Endothelial cell of umbilical vein (primary cell): ENCODE measurements around the gene DENND1C.

ENCODE experiments used
- CTCF ChIP-seq, 2 donors: IDR thresholded peaks; 1 replicate in 1 of 2; 2 replicates in 1 of 2; pipeline ENCODE4 v1.5.1; 2011; ENCODE audit warnings: low read length in 2 of 2, mild to moderate bottlenecking in 2 of 2, moderate library complexity in 2 of 2, control low read depth in 1 of 2, inconsistent platforms in 1 of 2, low read depth in 1 of 2; ENCODE audit not compliant: insufficient read depth in 1 of 2; ENCODE audit errors: extremely low read depth in 1 of 2
- EZH2 ChIP-seq: IDR thresholded peaks from 2 replicates; pipeline ENCODE4 v1.6.1; 2012; ENCODE audit warnings: borderline replicate concordance, low read depth, mild to moderate bottlenecking, moderate library complexity, low read length, inconsistent platforms; ENCODE audit not compliant: severe bottlenecking
- GATA2 ChIP-seq: IDR thresholded peaks from 2 replicates; pipeline ENCODE4 v1.7.0; 2011; ENCODE audit warnings: low read depth, mild to moderate bottlenecking, moderate library complexity, mixed read lengths, low read length; ENCODE audit not compliant: insufficient read length, insufficient read depth
- MAX ChIP-seq: IDR thresholded peaks from 2 replicates; pipeline ENCODE4 v1.6.1; 2011; ENCODE audit not compliant: insufficient read depth, insufficient read length
- MYC ChIP-seq: IDR thresholded peaks from one replicate; pipeline ENCODE4 v1.6.1; 2011; ENCODE audit warnings: mild to moderate bottlenecking, low read depth, low read length
- POLR2A ChIP-seq: IDR thresholded peaks from 2 replicates; pipeline ENCODE4 v1.6.1; 2012; ENCODE audit warnings: low read depth, mild to moderate bottlenecking, control low read depth, low read length
- POLR2AphosphoS5 ChIP-seq: IDR thresholded peaks from 2 replicates; pipeline ENCODE4 v1.6.1; 2012; ENCODE audit warnings: low read depth, mild to moderate bottlenecking, control low read depth, low read length, moderate library complexity; ENCODE audit not compliant: insufficient read depth

- TF ChIP-seq POLR2A (no peak), CTCF (IDR thresholded peaks at IDR 0.05; ENCODE audit: extremely low read depth in 1 of 2, insufficient read depth in 1 of 2, low read depth in 1 of 2, low read length in 2 of 2) (no peak), MYC (no peak), POLR2AphosphoS5 (no peak), EZH2 (no peak), GATA2 (no peak), MAX (no peak)
These were observed 33.4 kb upstream of the DENND1C start for GRCh38 chr19:6514926-6515544.
